Measurements from ENCODE around the gene STARD13. TPM values are rescaled to one million over a fixed set of nuclear protein-coding genes. Genes with fewer than 3 reads are reported as not detected.

The STARD13 gene
- total RNA-seq, 1 experiment from 2014 or later = 4.1 TPM

DNA sequence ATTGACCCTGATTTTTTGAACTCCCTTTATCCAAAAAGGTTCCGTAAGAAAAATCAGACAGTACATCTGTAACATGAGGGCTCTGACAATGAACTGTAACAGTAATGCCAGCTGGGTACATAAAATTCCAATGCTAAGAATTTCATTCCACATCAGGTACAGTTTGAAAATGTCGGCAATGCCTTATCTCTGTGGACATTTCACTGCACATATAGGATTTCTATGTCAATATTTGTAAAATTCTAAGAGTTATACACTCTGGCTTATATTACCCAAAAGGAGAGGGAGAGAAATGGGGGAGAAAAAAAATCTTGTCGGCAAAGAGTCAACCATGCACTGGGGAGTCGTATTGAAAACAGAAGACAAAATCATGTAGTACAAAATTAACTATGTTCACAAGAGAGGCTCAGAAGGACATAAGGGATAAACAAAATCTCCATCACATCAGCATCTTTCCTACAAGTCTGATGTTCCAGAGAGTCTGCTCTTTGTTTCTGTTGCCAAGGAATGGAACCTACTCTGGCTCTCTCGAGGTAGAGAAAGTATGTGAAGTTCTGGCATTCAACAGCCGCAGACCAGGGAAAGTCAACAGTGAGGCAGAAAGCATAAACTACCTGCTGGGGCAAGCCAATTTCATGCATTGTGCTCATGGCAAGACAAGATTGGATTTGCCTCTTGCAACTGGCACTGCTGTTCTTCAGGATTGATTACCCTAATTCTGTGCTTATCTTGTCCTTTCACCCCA is 72.4 kb downstream of the STARD13 start:
- CTCF ChIA-PET = no interaction called here
- POLR2A ChIA-PET = no interaction called here

More for the DNA sequence above, 72.4 kb downstream of the STARD13 start:
- Histone ChIP-seq H3K4me1 (ENCODE audit: control insufficient read depth in 1 of 2, insufficient read depth in 2 of 2, low read length in 2 of 2) (peaks cover 9 to 19% of the 10 kb centered on the region in 2 experiments), H3K27ac (ENCODE audit: low read depth, low read length) (no peak overlapping the region), H3K27me3 (ENCODE audit: insufficient read depth, low read length) (no peaks in the 10 kb centered on the region), H3K36me3 (ENCODE audit: control insufficient read depth in 1 of 2, insufficient read depth in 2 of 2, low read length in 2 of 2) (no peaks in the 10 kb centered on the region), H2AFZ (ENCODE audit: low read depth, low read length, poor library complexity, severe bottlenecking) (no peak overlapping the region), H3K4me2 (ENCODE audit: low read length) (no peak overlapping the region), H3K9me3 (ENCODE audit: control insufficient read depth in 1 of 2, insufficient read depth in 1 of 2, low read depth in 1 of 2, low read length in 2 of 2) (no peaks in the 10 kb centered on the region), H4K20me1 (ENCODE audit: insufficient read depth) (no peaks in the 10 kb centered on the region), H3K79me2 (ENCODE audit: insufficient read depth, low read length) (no peaks in the 10 kb centered on the region), H3K9me2 (ENCODE audit: insufficient read depth) (no peaks in the 10 kb centered on the region), H3K9ac (ENCODE audit: low read length) (no peak overlapping the region), H3K4me3 (replicated peaks in 1 of 2; ENCODE audit: low read depth in 1 of 2, low read length in 2 of 2) (no peak overlapping the region)
- BruUV-seq (replicated peaks) = no TSS peak
- intact Hi-C loops (cut with micrococcal nuclease) = no loop called here
- RAD21 ChIA-PET (ENCODE audit: low non-redundant PET in 1 of 2, low total read pairs in 2 of 2, uncharacterized antibody in 2 of 2, unreplicated experiment in 2 of 2) = no interaction called here
- DNase-seq (ENCODE audit: low read depth, low spot score) (no peak), ATAC-seq (no peak)
- TF ChIP-seq ZNF274 (IDR thresholded peaks at IDR 0.05; ENCODE audit: low read depth, low read length) (no peak), RAD21 (IDR thresholded peaks at IDR 0.05; ENCODE audit: low read depth) (no peak), SP1 (IDR thresholded peaks at IDR 0.05; ENCODE audit: low read depth) (no peak), SIN3A (IDR thresholded peaks at IDR 0.05; ENCODE audit: low read depth) (no peak), SRF (IDR thresholded peaks at IDR 0.05; ENCODE audit: low read depth) (no peak), ELF1 (IDR thresholded peaks at IDR 0.05; ENCODE audit: borderline replicate concordance, low read depth) (no peak), TCF7L2 (IDR thresholded peaks at IDR 0.05; ENCODE audit: borderline replicate concordance, extremely low read depth, insufficient read depth, insufficient read length) (no peak), EZH2 (IDR thresholded peaks at IDR 0.05) (no peak), EGR1 (IDR thresholded peaks at IDR 0.05; ENCODE audit: low read depth) (no peak), JUND (IDR thresholded peaks at IDR 0.05) (no peak), EZH2phosphoT487 (IDR thresholded peaks at IDR 0.05; ENCODE audit: borderline replicate concordance) (no peak), CEBPB (IDR thresholded peaks at IDR 0.05; ENCODE audit: low read depth) (no peak), POLR2A (IDR thresholded peaks at IDR 0.05; ENCODE audit: borderline replicate concordance, extremely low read depth, insufficient read depth, insufficient read length) (no peak), YY1 (IDR thresholded peaks at IDR 0.05; ENCODE audit: extremely low read depth, insufficient replicate concordance, low read depth, low read length) (no peak), ZFX (IDR thresholded peaks at IDR 0.05) (no peak)
- TF ChIP-seq, protein P1, sequence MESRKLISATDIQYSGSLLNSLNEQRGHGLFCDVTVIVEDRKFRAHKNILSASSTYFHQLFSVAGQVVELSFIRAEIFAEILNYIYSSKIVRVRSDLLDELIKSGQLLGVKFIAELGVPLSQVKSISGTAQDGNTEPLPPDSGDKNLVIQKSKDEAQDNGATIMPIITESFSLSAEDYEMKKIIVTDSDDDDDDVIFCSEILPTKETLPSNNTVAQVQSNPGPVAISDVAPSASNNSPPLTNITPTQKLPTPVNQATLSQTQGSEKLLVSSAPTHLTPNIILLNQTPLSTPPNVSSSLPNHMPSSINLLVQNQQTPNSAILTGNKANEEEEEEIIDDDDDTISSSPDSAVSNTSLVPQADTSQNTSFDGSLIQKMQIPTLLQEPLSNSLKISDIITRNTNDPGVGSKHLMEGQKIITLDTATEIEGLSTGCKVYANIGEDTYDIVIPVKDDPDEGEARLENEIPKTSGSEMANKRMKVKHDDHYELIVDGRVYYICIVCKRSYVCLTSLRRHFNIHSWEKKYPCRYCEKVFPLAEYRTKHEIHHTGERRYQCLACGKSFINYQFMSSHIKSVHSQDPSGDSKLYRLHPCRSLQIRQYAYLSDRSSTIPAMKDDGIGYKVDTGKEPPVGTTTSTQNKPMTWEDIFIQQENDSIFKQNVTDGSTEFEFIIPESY (IDR thresholded peaks at IDR 0.05; ENCODE audit: extremely low read depth, insufficient replicate concordance, low read length) = no peak
- TF ChIP-seq, protein P2, sequence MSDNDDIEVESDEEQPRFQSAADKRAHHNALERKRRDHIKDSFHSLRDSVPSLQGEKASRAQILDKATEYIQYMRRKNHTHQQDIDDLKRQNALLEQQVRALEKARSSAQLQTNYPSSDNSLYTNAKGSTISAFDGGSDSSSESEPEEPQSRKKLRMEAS (IDR thresholded peaks at IDR 0.05) = no peak
- TF ChIP-seq, protein P3, sequence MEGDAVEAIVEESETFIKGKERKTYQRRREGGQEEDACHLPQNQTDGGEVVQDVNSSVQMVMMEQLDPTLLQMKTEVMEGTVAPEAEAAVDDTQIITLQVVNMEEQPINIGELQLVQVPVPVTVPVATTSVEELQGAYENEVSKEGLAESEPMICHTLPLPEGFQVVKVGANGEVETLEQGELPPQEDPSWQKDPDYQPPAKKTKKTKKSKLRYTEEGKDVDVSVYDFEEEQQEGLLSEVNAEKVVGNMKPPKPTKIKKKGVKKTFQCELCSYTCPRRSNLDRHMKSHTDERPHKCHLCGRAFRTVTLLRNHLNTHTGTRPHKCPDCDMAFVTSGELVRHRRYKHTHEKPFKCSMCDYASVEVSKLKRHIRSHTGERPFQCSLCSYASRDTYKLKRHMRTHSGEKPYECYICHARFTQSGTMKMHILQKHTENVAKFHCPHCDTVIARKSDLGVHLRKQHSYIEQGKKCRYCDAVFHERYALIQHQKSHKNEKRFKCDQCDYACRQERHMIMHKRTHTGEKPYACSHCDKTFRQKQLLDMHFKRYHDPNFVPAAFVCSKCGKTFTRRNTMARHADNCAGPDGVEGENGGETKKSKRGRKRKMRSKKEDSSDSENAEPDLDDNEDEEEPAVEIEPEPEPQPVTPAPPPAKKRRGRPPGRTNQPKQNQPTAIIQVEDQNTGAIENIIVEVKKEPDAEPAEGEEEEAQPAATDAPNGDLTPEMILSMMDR (IDR thresholded peaks at IDR 0.05 in 2 of 3, conservative IDR thresholded peaks at IDR 0.05 in 1 of 3; ENCODE audit: borderline replicate concordance in 1 of 3, insufficient read depth in 1 of 3, low read depth in 2 of 3, low read length in 2 of 3) = no peak
- TF ChIP-seq, protein P4, sequence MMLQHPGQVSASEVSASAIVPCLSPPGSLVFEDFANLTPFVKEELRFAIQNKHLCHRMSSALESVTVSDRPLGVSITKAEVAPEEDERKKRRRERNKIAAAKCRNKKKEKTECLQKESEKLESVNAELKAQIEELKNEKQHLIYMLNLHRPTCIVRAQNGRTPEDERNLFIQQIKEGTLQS (IDR thresholded peaks at IDR 0.05) = no peak
